Lower leg skin (tissue), 3 donors: ENCODE results near the gene STAT5B.

Experiments
- CTCF ChIP-seq, 3 donors: fragments of 450-650 bp; IDR thresholded peaks; one replicate each; pipeline ENCODE4 v1.5.1; 2016; ENCODE audit warnings: antibody characterized with exemption in 3 of 3, mild to moderate bottlenecking in 3 of 3, moderate library complexity in 2 of 3
- POLR2A ChIP-seq, 2 donors: fragments of 450-650 bp; IDR thresholded peaks; one replicate each; pipeline ENCODE4 v1.6.1; 2016 to 2017; ENCODE audit warnings: antibody characterized with exemption in 2 of 2, mild to moderate bottlenecking in 1 of 2, moderate library complexity in 1 of 2

- TF ChIP-seq CTCF (IDR thresholded peaks at IDR 0.05): no peak
- no peak for TF ChIP-seq POLR2A (IDR thresholded peaks at IDR 0.05)
Measured at GRCh38 chr17:42225646-42226045, 50.5 kb downstream of the STAT5B start.
